Body of pancreas (tissue), 4 donors: ENCODE data around the gene SLC9A7.

ENCODE experiments used
- CTCF ChIP-seq, 7 experiments: fragments of 450-650 bp in 4 of 7; fragments of 200-600 bp in 3 of 7; sonication (generic) in 3 of 7; IDR thresholded peaks; one replicate each; pipeline ENCODE4 v1.5.1; 2016 to 2019; ENCODE audit warnings: antibody characterized with exemption in 7 of 7
- POLR2A ChIP-seq, 3 donors: fragments of 450-650 bp; IDR thresholded peaks; one replicate each; pipeline ENCODE4 v1.6.1; 2016; ENCODE audit warnings: antibody characterized with exemption in 3 of 3, mild to moderate bottlenecking in 2 of 3

GRCh38 chrX:46595084-46595483 is 163.8 kb downstream of the SLC9A7 start:
- TF ChIP-seq CTCF (IDR thresholded peaks at IDR 0.05) (no peak), POLR2A (IDR thresholded peaks at IDR 0.05) (no peak)
